IPS-NIHi7 (cell line): ENCODE measurements around the gene ZBTB40.

Experiments
- DNase-seq: peaks from one replicate; pipeline ENCODE4 v3.0.0; 2012; ENCODE audit warnings: mixed read lengths; ENCODE audit errors: extremely low spot score

ZBTB40 gene

GRCh38 chr1:22451702-22452480 is at the start of gene ZBTB40:
ZBTB40 (plus strand) TSS chr1:22451851; CDS start chr1:22489949, 38,098 bp downstream.
- peak; percentile 95 for DNase-seq

GRCh38 chr1:22402356-22403053 is 49.1 kb upstream of the ZBTB40 start:
- no peak for DNase-seq

- DNase-seq: no peak
Observed at GRCh38 chr1:22404486-22404885, 47.2 kb upstream of the ZBTB40 start.

- no peak for DNase-seq
Observed at GRCh38 chr1:22406722-22407495, 44.7 kb upstream of the ZBTB40 start.

- DNase-seq: no peak
Observed at GRCh38 chr1:22408230-22408629, 43.4 kb upstream of the ZBTB40 start.

GRCh38 chr1:22410401-22410800 is 41.2 kb upstream of the ZBTB40 start:
- DNase-seq: no peak

GRCh38 chr1:22410928-22411495 is 40.6 kb upstream of the ZBTB40 start:
- no peak for DNase-seq

- no peak for DNase-seq
Observed at GRCh38 chr1:22411589-22411988, 40.1 kb upstream of the ZBTB40 start.

GRCh38 chr1:22412932-22413727 is 38.5 kb upstream of the ZBTB40 start:
- no peak for DNase-seq

- no peak for DNase-seq
Observed at GRCh38 chr1:22413799-22414198, 37.9 kb upstream of the ZBTB40 start.

- DNase-seq: no peak
Observed at GRCh38 chr1:22414244-22414751, 37.4 kb upstream of the ZBTB40 start.

GRCh38 chr1:22415489-22415888 is 36.2 kb upstream of the ZBTB40 start:
- no peak for DNase-seq

GRCh38 chr1:22416555-22417454 is 34.8 kb upstream of the ZBTB40 start:
- DNase-seq: peak; percentile 89

GRCh38 chr1:22417466-22417865 is 34.2 kb upstream of the ZBTB40 start:
- DNase-seq: no peak

GRCh38 chr1:22418312-22418711 is 33.3 kb upstream of the ZBTB40 start:
- no peak for DNase-seq

- no peak for DNase-seq
Observed at GRCh38 chr1:22418933-22419382, 32.7 kb upstream of the ZBTB40 start.

GRCh38 chr1:22420455-22421053 is 31.1 kb upstream of the ZBTB40 start:
- peak; percentile 94 for DNase-seq

GRCh38 chr1:22426781-22427180 is 24.9 kb upstream of the ZBTB40 start:
- DNase-seq: no peak

GRCh38 chr1:22428672-22429071 is 23.0 kb upstream of the ZBTB40 start:
- peak; percentile 62 for DNase-seq
